ENCODE measurements around the gene NCOR1. TPM values are rescaled to one million over a fixed set of nuclear protein-coding genes. Genes with fewer than 3 reads are reported as not detected.

NCOR1 gene
- total and polyA plus RNA-seq, 2 of the 13 experiments (the other 11 are each of a cell fraction or from before 2014, with no cell fraction given) = 57.0 to 71.7 TPM

GRCh38 chr17:16201693-16202131, 13.6 kb downstream of the NCOR1 start (continued):
- TF ChIP-seq THRA (CRISPR knock-in tag; IDR thresholded peaks at IDR 0.05; ENCODE audit: borderline replicate concordance) (peak; percentile 15; the same call in 1 of the 2 replicates), TCF7 (IDR thresholded peaks at IDR 0.05; ENCODE audit: low read depth) (peak; percentile 55), AHDC1 (CRISPR knock-in tag; IDR thresholded peaks at IDR 0.05; ENCODE audit: borderline replicate concordance) (peak; percentile 56; the same call in 1 of the 2 replicates), ZMYM3 (CRISPR knock-in tag; IDR thresholded peaks at IDR 0.05) (peak; percentile 79)
- TF ChIP-seq, protein P1, sequence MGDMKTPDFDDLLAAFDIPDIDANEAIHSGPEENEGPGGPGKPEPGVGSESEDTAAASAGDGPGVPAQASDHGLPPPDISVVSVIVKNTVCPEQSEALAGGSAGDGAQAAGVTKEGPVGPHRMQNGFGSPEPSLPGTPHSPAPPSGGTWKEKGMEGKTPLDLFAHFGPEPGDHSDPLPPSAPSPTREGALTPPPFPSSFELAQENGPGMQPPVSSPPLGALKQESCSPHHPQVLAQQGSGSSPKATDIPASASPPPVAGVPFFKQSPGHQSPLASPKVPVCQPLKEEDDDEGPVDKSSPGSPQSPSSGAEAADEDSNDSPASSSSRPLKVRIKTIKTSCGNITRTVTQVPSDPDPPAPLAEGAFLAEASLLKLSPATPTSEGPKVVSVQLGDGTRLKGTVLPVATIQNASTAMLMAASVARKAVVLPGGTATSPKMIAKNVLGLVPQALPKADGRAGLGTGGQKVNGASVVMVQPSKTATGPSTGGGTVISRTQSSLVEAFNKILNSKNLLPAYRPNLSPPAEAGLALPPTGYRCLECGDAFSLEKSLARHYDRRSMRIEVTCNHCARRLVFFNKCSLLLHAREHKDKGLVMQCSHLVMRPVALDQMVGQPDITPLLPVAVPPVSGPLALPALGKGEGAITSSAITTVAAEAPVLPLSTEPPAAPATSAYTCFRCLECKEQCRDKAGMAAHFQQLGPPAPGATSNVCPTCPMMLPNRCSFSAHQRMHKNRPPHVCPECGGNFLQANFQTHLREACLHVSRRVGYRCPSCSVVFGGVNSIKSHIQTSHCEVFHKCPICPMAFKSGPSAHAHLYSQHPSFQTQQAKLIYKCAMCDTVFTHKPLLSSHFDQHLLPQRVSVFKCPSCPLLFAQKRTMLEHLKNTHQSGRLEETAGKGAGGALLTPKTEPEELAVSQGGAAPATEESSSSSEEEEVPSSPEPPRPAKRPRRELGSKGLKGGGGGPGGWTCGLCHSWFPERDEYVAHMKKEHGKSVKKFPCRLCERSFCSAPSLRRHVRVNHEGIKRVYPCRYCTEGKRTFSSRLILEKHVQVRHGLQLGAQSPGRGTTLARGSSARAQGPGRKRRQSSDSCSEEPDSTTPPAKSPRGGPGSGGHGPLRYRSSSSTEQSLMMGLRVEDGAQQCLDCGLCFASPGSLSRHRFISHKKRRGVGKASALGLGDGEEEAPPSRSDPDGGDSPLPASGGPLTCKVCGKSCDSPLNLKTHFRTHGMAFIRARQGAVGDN (CRISPR knock-in tag; IDR thresholded peaks at IDR 0.05) = peak; percentile 43
